GM12892 (cell line): ENCODE measurements around the gene HEPHL1.

Experiments used
- POLR2A ChIP-seq: IDR thresholded peaks from 2 replicates; pipeline ENCODE4 v1.6.1; 2011; ENCODE audit warnings: low read depth, low read length, control low read depth
- TAF1 ChIP-seq: IDR thresholded peaks from 2 replicates; pipeline ENCODE4 v1.6.1; 2011; ENCODE audit warnings: low read depth, mild to moderate bottlenecking, control low read depth, low read length, borderline replicate concordance

GRCh38 chr11:94145431-94145830 lies 124.3 kb downstream of the HEPHL1 start:
- TF ChIP-seq POLR2A (no peak), TAF1 (no peak)
